ENCODE measurements around the gene ZNF155.

DNA sequence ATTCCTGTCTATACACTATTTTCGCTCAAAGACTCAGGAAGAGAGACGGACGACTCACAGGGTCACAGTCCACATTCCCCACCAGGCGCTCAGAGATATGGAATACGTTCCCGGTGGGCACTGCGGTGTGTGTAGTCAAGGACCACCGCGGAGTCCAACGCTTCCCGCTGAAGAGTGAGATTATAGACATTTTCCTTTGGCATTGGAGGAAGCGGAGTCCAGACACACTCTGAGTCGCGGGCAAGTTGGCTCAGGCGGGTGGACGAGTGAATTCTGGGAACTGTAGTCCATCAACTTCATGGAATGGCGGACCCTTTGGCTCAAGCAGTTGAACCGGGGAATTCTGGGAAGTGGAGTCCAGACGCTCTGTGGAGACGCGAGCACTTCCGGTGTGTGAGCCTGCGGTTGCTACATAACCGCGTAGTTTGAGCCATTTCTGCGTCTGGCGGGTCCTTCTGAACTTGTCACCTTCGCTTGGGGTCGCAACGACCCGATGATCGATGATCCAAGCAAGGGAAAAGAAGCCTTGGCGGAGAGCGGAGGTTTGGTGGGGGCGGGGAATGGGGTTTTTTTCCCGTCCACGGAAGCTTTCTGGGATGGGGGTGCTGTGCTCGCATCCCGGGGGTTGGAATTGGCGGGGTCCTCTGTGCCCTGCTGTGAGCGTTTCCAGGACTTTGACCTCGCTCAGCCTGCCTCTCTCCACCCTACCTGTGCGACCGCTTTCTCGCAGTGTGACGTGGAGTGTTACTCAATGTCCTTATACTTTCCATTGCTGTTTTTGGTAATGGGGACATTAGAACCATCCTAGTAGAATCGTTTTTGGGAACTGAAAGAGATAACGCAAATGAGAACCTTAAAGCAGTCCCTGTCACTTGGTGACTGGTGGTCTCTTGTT lies 18.8 kb downstream of the ZNF155 start, which contains the start of gene ZNF230:
- peak; percentile 36; the same call in 1 of the 2 replicates for TF ChIP-seq RCOR1 (IDR thresholded peaks at IDR 0.05; ENCODE audit: low read length)
- no peak for TF ChIP-seq FOXM1 (IDR thresholded peaks at IDR 0.05; ENCODE audit: low read depth)
- TF ChIP-seq SMC3 (IDR thresholded peaks at IDR 0.05; ENCODE audit: low read depth, low read length) = no peak
- TF ChIP-seq TEAD4 (IDR thresholded peaks at IDR 0.05; ENCODE audit: borderline replicate concordance, insufficient read depth) = no peak
- TF ChIP-seq, protein P1, sequence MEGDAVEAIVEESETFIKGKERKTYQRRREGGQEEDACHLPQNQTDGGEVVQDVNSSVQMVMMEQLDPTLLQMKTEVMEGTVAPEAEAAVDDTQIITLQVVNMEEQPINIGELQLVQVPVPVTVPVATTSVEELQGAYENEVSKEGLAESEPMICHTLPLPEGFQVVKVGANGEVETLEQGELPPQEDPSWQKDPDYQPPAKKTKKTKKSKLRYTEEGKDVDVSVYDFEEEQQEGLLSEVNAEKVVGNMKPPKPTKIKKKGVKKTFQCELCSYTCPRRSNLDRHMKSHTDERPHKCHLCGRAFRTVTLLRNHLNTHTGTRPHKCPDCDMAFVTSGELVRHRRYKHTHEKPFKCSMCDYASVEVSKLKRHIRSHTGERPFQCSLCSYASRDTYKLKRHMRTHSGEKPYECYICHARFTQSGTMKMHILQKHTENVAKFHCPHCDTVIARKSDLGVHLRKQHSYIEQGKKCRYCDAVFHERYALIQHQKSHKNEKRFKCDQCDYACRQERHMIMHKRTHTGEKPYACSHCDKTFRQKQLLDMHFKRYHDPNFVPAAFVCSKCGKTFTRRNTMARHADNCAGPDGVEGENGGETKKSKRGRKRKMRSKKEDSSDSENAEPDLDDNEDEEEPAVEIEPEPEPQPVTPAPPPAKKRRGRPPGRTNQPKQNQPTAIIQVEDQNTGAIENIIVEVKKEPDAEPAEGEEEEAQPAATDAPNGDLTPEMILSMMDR (IDR thresholded peaks at IDR 0.05) = no peak
- TF ChIP-seq RFX5 (IDR thresholded peaks at IDR 0.05; ENCODE audit: low read length) = 0 out of 2 replicates have a peak, but pooled peaks have one; percentile 18
- peak; percentile 83 for TF ChIP-seq POLR2AphosphoS5 (IDR thresholded peaks at IDR 0.05; ENCODE audit: low read depth, low read length)
- TF ChIP-seq RAD21 (IDR thresholded peaks at IDR 0.05; ENCODE audit: low read length) = no peak
- TF ChIP-seq, protein P2, sequence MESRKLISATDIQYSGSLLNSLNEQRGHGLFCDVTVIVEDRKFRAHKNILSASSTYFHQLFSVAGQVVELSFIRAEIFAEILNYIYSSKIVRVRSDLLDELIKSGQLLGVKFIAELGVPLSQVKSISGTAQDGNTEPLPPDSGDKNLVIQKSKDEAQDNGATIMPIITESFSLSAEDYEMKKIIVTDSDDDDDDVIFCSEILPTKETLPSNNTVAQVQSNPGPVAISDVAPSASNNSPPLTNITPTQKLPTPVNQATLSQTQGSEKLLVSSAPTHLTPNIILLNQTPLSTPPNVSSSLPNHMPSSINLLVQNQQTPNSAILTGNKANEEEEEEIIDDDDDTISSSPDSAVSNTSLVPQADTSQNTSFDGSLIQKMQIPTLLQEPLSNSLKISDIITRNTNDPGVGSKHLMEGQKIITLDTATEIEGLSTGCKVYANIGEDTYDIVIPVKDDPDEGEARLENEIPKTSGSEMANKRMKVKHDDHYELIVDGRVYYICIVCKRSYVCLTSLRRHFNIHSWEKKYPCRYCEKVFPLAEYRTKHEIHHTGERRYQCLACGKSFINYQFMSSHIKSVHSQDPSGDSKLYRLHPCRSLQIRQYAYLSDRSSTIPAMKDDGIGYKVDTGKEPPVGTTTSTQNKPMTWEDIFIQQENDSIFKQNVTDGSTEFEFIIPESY (IDR thresholded peaks at IDR 0.05; ENCODE audit: borderline replicate concordance, low read depth) = no peak
- TF ChIP-seq EP300 (IDR thresholded peaks at IDR 0.05; ENCODE audit: borderline replicate concordance in 1 of 2, low read depth in 1 of 2, low read length in 1 of 2) = no peak
- peak; percentile 94 for TF ChIP-seq CHD2 (IDR thresholded peaks at IDR 0.05; ENCODE audit: low read length, partially characterized antibody)
- peak; percentile 81 for TF ChIP-seq NFIC (IDR thresholded peaks at IDR 0.05; ENCODE audit: borderline replicate concordance)

Measured in SK-N-SH (cell line).